Trophoblast cell (in vitro differentiated cells and primary cell): Measurements from ENCODE around the gene UTP18.
"Not testable (repeated sequence)": the region's sequence is repeated elsewhere in the genome, so short reads cannot be mapped to it uniquely, and the experiment has no call there.

Source experiments
- DNase-seq, 2 donors: peaks; one replicate each; pipeline ENCODE4 v3.0.0-alpha.2; 2016
- H2AFZ ChIP-seq: 2 replicates; pipeline ENCODE4 v1.6.1; 2013; ENCODE audit warnings: low read length, moderate library complexity, mild to moderate bottlenecking; ENCODE audit not compliant: insufficient read depth, poor library complexity
- H2AK5ac ChIP-seq: 2 replicates; pipeline ENCODE4 v1.6.1; 2013; ENCODE audit warnings: mild to moderate bottlenecking, low read length
- H2BK120ac ChIP-seq: 2 replicates; pipeline ENCODE4 v1.6.1; 2013; ENCODE audit warnings: low read length, mild to moderate bottlenecking, moderate library complexity; ENCODE audit not compliant: insufficient read depth, poor library complexity
- H2BK12ac ChIP-seq: 2 replicates; pipeline ENCODE4 v1.6.1; 2013; ENCODE audit warnings: mild to moderate bottlenecking, low read length, moderate library complexity
- H2BK5ac ChIP-seq: 2 replicates; pipeline ENCODE4 v1.6.1; 2013; ENCODE audit warnings: low read length, low read depth, moderate library complexity, mild to moderate bottlenecking; ENCODE audit not compliant: poor library complexity
- H3K14ac ChIP-seq: 2 replicates; pipeline ENCODE4 v1.6.1; 2013; ENCODE audit warnings: mild to moderate bottlenecking, low read length
- H3K18ac ChIP-seq: 2 replicates; pipeline ENCODE4 v1.6.1; 2013; ENCODE audit warnings: mild to moderate bottlenecking, low read length
- H3K23ac ChIP-seq: 2 replicates; pipeline ENCODE4 v1.6.1; 2013; ENCODE audit warnings: low read length
- H3K27ac ChIP-seq: 2 replicates; pipeline ENCODE4 v1.5.1; 2013; ENCODE audit warnings: low read depth, mild to moderate bottlenecking, inconsistent platforms, low read length, moderate library complexity
- H3K27me3 ChIP-seq: 2 replicates; pipeline ENCODE4 v1.6.1; 2013; ENCODE audit warnings: inconsistent platforms, mild to moderate bottlenecking, low read length, moderate library complexity; ENCODE audit not compliant: insufficient read depth
- H3K36me3 ChIP-seq, 2 experiments: 1 replicate in 1 of 2; 2 replicates in 1 of 2; pipeline ENCODE4 v1.6.1; 2013; ENCODE audit warnings: low read length in 2 of 2, mild to moderate bottlenecking in 2 of 2, moderate library complexity in 1 of 2; ENCODE audit not compliant: insufficient read depth in 2 of 2, control insufficient read depth in 1 of 2
- H3K4ac ChIP-seq: 2 replicates; pipeline ENCODE4 v1.6.1; 2013; ENCODE audit warnings: low read depth, mild to moderate bottlenecking, low read length, moderate library complexity
- H3K4me1 ChIP-seq, 2 experiments: 1 replicate in 1 of 2; 2 replicates in 1 of 2; pipeline ENCODE4 v1.6.1; 2013; ENCODE audit warnings: low read length in 2 of 2, mild to moderate bottlenecking in 2 of 2, moderate library complexity in 1 of 2; ENCODE audit not compliant: insufficient read depth in 2 of 2, control insufficient read depth in 1 of 2
- H3K4me2 ChIP-seq: 2 replicates; pipeline ENCODE4 v1.6.1; 2013; ENCODE audit warnings: inconsistent platforms, mild to moderate bottlenecking, low read length, moderate library complexity
- H3K4me3 ChIP-seq: 2 replicates; pipeline ENCODE4 v1.5.1; 2013; ENCODE audit warnings: mild to moderate bottlenecking, low read depth, low read length, inconsistent platforms
- H3K79me1 ChIP-seq: one replicate; pipeline ENCODE4 v1.6.1; 2013; ENCODE audit warnings: low read length
- H3K79me2 ChIP-seq: 2 replicates; pipeline ENCODE4 v1.6.1; 2013; ENCODE audit warnings: low read length, mild to moderate bottlenecking; ENCODE audit not compliant: control insufficient read depth, insufficient read depth, poor library complexity
- H3K9ac ChIP-seq: 2 replicates; pipeline ENCODE4 v1.6.1; 2013; ENCODE audit warnings: mild to moderate bottlenecking, low read length
- H3K9me3 ChIP-seq: 2 replicates; pipeline ENCODE4 v1.6.1; 2013; ENCODE audit warnings: low read depth, mild to moderate bottlenecking, control low read depth, inconsistent platforms, low read length; ENCODE audit not compliant: insufficient read depth
- H4K12ac ChIP-seq: 2 replicates; pipeline ENCODE4 v1.6.1; 2013; ENCODE audit warnings: low read depth, mild to moderate bottlenecking, low read length, moderate library complexity
- H4K8ac ChIP-seq: 2 replicates; pipeline ENCODE4 v1.6.1; 2013; ENCODE audit warnings: low read depth, mild to moderate bottlenecking, low read length, moderate library complexity
- H4K91ac ChIP-seq: one replicate; pipeline ENCODE4 v1.6.1; 2013; ENCODE audit warnings: low read depth, mild to moderate bottlenecking, low read length, moderate library complexity
- WGBS: extraction: QIAGEN DNeasy Blood & Tissue Kit; methylation state at CpG from one replicate; pipeline ENCODE4 v1.1.7; 2013; ENCODE audit warnings: missing lambda C conversion rate; ENCODE audit not compliant: insufficient read length, insufficient coverage; ENCODE audit errors: extremely low coverage; 5-methylcytosine and 5-hydroxymethylcytosine counted together

Gene UTP18

GRCh38 chr17:51264466-51264865 lies 4.1 kb downstream of the UTP18 start:
- Histone ChIP-seq H3K36me3 (peaks cover 18 to 20% of the 10 kb centered on the region in 2 experiments), H4K91ac (peak overlapping the region; percentile 33), H3K79me2 (peaks cover 15% of the 10 kb centered on the region), H3K79me1 (peaks cover 16% of the 10 kb centered on the region), H3K4me1 (peaks cover 10 to 14% of the 10 kb centered on the region in 2 experiments)
- not testable (repeated sequence) for H4K12ac ChIP-seq, H3K4me2 ChIP-seq, H2AFZ ChIP-seq, H2AK5ac ChIP-seq, H3K27me3 ChIP-seq, H3K4me3 ChIP-seq, H3K14ac ChIP-seq, H3K9me3 ChIP-seq, H2BK5ac ChIP-seq, H3K23ac ChIP-seq, H2BK12ac ChIP-seq, H3K4ac ChIP-seq, H4K8ac ChIP-seq, H3K9ac ChIP-seq, H3K27ac ChIP-seq, H3K18ac ChIP-seq, H2BK120ac ChIP-seq
- peak in 1 of 2 donors; percentile 26 for DNase-seq
- WGBS, result no CpG with 5 or more reads among the region's 4 CpGs

GRCh38 chr17:51269991-51270390 lies 9.6 kb downstream of the UTP18 start:
- H3K4me3 ChIP-seq, result no peak overlapping the region
- no CpG with 5 or more reads among the region's 6 CpGs for WGBS
- H3K27me3 ChIP-seq, result no peaks in the 10 kb centered on the region
- H2BK120ac ChIP-seq, result no peak overlapping the region
- H3K4me1 ChIP-seq, result no peaks in the 10 kb centered on the region
- no peaks in the 10 kb centered on the region for H3K9me3 ChIP-seq
- H4K8ac ChIP-seq, result no peak overlapping the region
- no peak overlapping the region for H4K91ac ChIP-seq
- H3K4ac ChIP-seq, result no peak overlapping the region
- H2AFZ ChIP-seq, result no peak overlapping the region
- H3K79me1 ChIP-seq, result no peaks in the 10 kb centered on the region
- DNase-seq, result no peak
- H3K18ac ChIP-seq, result no peak overlapping the region
- H3K27ac ChIP-seq, result no peak overlapping the region
- H3K9ac ChIP-seq, result no peak overlapping the region
- H3K36me3 ChIP-seq, result peaks cover 31 to 32% of the 10 kb centered on the region in 2 experiments
- no peak overlapping the region for H3K14ac ChIP-seq
- H4K12ac ChIP-seq, result no peak overlapping the region
- H3K79me2 ChIP-seq, result no peaks in the 10 kb centered on the region
- H2BK12ac ChIP-seq, result no peak overlapping the region
- H2AK5ac ChIP-seq, result no peak overlapping the region
- H2BK5ac ChIP-seq, result no peak overlapping the region
- H3K23ac ChIP-seq, result no peak overlapping the region
- H3K4me2 ChIP-seq, result no peak overlapping the region

GRCh38 chr17:51270636-51271035 lies 10.3 kb downstream of the UTP18 start:
- Histone ChIP-seq H2AFZ (no peak overlapping the region), H3K79me2 (no peaks in the 10 kb centered on the region), H3K4me2 (no peak overlapping the region), H3K18ac (no peak overlapping the region), H3K79me1 (no peaks in the 10 kb centered on the region), H2BK5ac (no peak overlapping the region), H3K4ac (no peak overlapping the region), H2BK120ac (no peak overlapping the region), H3K4me3 (no peak overlapping the region), H3K27me3 (no peaks in the 10 kb centered on the region), H2AK5ac (no peak overlapping the region), H3K27ac (no peak overlapping the region), H2BK12ac (no peak overlapping the region), H3K36me3 (peaks cover 27% of the 10 kb centered on the region in 2 experiments), H3K9ac (no peak overlapping the region), H4K91ac (no peak overlapping the region), H4K8ac (no peak overlapping the region), H3K4me1 (no peaks in the 10 kb centered on the region), H3K14ac (no peak overlapping the region), H3K9me3 (no peaks in the 10 kb centered on the region), H3K23ac (no peak overlapping the region), H4K12ac (no peak overlapping the region)
- WGBS, result no CpG with 5 or more reads among the region's 1 CpG
- no peak for DNase-seq

GRCh38 chr17:51272812-51273211 lies 12.5 kb downstream of the UTP18 start:
- Histone ChIP-seq H3K27ac (no peak overlapping the region), H4K91ac (no peak overlapping the region), H2BK120ac (no peak overlapping the region), H3K36me3 (peaks cover 28 to 32% of the 10 kb centered on the region in 2 experiments), H3K23ac (no peak overlapping the region), H2AK5ac (no peak overlapping the region), H2BK12ac (no peak overlapping the region), H3K14ac (no peak overlapping the region), H4K8ac (no peak overlapping the region), H3K4me3 (no peak overlapping the region), H2AFZ (no peak overlapping the region), H3K27me3 (no peaks in the 10 kb centered on the region), H3K18ac (no peak overlapping the region), H2BK5ac (no peak overlapping the region), H4K12ac (no peak overlapping the region), H3K4me1 (no peaks in the 10 kb centered on the region), H3K79me2 (no peaks in the 10 kb centered on the region), H3K4ac (no peak overlapping the region), H3K4me2 (no peak overlapping the region), H3K79me1 (no peaks in the 10 kb centered on the region), H3K9ac (no peak overlapping the region), H3K9me3 (no peaks in the 10 kb centered on the region)
- no peak for DNase-seq
- no CpG with 5 or more reads among the region's 1 CpG for WGBS
